AML-193 (cell line): ENCODE measurements around the gene SOCS7.

ENCODE experiments used
- DNase-seq, 2 experiments: peaks; one replicate each; lab custom pipeline; 2025; lab: John Stamatoyannopoulos, UW

The SOCS7 gene, protein sequence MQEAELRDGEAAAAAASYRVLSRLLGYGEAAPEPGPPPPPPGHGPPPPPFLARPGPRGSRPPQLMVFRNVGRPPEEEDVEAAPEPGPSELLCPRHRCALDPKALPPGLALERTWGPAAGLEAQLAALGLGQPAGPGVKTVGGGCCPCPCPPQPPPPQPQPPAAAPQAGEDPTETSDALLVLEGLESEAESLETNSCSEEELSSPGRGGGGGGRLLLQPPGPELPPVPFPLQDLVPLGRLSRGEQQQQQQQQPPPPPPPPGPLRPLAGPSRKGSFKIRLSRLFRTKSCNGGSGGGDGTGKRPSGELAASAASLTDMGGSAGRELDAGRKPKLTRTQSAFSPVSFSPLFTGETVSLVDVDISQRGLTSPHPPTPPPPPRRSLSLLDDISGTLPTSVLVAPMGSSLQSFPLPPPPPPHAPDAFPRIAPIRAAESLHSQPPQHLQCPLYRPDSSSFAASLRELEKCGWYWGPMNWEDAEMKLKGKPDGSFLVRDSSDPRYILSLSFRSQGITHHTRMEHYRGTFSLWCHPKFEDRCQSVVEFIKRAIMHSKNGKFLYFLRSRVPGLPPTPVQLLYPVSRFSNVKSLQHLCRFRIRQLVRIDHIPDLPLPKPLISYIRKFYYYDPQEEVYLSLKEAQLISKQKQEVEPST

DNA sequence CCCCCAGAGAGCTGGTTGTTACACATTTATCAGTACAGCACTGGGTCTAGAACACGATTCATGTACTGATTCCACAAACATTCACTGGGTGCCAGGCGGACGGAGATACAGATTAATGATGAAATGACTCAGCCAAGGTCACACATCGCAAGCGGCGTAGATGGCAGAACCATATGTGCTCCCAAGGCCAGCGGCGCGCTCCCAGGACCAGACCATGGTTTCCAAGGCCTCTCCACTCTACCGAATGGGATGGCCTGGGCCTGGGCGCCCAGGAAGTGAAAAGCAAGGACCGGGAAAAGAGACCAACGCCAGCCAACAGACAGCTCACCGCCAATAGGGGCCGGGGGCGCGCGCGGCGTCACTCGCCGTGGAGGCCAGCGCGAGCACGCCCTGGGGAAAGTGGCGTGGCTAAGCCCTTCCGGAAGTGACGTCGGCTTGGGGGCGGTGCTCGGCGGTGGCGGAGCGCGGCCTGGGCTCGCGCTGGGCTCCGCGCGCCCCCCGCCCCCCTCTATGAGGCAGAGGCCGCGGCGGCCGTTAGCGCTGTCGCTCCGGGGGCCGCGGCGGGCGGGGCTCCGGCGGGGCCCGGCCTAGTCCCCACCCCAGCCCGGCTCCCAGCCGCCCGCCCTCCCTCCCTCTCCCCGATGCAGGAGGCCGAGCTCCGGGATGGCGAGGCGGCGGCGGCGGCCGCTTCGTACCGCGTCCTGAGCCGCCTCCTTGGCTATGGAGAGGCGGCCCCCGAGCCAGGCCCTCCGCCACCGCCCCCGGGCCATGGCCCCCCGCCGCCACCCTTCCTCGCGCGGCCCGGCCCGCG is at the start of gene SOCS7:
SOCS7 (plus strand) TSS at position 433 of the 811 bp plus-strand sequence; CDS start at position 642, 209 bp downstream.
- DNase-seq = peak; percentile 82 to 86

- no peak for DNase-seq
Observed at GRCh38 chr17:38315497-38315896, 36.1 kb upstream of the SOCS7 start.

- DNase-seq = no peak
Observed at GRCh38 chr17:38317081-38317480, 34.6 kb upstream of the SOCS7 start.

- no peak for DNase-seq
Observed at GRCh38 chr17:38320482-38320881, 31.2 kb upstream of the SOCS7 start.

- peak; percentile 31 to 39 for DNase-seq
Observed at GRCh38 chr17:38322156-38322779, 29.4 kb upstream of the SOCS7 start.

GRCh38 chr17:38322897-38323296 is 28.7 kb upstream of the SOCS7 start:
- DNase-seq = no peak

DNA sequence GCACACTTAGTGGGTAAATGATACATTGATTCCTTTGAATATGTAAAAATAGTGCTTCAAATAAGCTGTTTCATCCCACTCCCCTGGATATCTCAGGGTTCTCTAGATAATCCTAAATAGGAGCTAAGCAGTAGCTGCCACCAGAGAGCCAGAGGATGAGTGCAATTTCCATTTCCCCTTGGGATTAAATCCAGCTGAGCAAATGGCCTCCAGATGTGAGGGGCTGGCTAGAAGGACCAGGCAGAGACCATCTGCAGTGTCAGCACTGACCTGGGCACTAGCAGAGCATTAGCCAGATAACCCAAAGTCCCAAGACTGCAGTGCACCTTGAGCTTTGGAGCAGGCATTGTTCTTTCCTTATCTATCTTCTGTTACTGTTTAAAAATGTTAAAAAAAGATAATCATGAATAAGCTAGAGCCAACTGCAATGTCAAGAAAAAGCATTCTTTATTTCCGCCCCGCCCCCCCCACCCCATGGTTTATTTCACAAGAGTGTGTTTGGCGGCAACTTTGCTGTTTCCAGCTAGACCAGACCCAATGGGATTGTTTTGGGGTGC is 27.4 kb upstream of the SOCS7 start:
- no peak for DNase-seq

DNA sequence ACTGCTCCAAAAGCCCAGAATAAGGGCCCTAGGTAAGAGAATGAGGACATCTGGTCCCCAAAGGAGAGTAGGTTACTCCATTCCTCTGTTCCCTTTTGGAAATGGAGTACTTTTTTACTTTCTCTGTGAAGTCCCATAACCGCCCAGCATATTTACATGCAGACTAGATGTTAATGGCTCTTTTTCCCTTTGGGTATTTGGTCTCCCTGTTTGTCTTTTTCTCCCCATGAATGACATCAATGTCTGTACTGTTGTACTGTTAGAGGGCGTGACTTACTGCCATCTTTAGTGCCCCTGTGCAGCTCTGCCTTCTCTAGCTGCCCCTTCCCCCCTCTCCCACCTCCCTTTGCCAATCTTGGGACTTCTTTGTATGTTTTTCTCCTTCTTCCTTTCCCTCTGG is 26.9 kb upstream of the SOCS7 start:
- DNase-seq = no peak

DNA sequence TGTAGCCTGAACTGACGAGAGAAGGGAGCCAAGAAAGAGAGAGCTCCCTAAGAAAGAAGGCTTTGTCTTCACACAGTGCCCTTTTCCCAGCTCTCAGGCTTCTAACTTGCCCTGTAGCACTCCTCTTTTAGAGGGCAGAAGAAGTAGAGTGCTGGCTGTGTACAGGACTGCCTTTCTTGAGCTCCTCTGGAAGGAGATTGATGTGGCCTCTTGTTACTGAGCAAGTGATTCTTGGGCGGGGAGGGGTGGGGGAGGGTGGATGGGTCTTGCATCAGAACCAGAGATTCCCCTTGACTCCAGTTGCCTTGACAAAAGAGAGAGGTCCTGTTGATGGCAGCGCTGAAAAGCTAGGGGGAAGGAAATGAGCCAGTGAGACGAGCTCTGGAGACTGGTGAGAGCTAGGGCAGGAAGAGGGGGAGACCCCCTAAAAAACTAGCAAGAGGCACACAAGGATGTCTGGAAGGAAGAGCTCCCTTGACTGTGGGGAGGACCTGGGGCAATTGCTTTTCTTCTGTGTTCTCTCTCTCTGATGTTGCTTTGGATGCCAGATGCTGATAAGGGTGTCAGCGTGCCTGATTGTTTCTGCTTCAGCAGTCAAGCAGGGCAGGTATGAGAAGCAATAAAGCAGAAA is 26.3 kb upstream of the SOCS7 start:
- no peak for DNase-seq

DNA sequence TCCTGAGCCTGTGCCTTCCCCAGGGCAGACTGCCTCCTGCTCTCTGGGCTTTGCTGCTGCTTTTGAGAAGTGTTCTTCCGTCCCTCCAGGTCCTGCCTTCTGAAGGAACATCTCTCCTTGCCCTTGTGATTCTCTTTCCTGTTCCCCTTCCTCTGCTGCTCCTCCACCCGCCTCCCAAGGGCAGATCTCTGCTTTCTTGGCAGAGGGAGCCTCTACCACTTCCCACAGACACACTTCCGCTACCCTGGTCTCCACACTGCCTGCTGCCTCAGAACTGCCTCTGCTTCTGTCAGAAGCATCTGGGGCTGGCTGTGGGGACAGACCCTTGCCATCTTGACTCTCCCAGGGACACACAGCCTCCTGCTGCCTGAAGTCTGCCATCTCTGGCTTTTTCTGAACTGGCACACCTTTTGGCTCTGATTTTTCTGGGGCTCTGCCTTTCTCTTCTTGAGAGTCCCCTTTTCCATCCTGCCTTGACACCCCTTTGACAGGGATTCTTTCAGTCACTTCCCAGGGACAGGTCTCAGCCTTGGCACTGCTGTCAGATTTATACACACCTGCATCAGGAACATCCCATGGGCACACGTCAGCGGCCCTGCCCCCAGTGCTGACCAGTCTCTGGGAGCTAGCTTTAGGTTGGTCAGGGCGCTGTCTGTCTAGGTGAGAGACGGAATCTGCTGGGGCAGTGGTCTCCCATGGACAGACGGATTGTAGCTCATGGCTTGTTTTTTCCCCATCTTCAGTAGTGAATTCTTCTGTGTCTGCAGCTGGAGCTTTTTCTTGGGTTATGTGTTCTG is 24.4 kb upstream of the SOCS7 start:
- peak; percentile 69 to 73 for DNase-seq

DNA sequence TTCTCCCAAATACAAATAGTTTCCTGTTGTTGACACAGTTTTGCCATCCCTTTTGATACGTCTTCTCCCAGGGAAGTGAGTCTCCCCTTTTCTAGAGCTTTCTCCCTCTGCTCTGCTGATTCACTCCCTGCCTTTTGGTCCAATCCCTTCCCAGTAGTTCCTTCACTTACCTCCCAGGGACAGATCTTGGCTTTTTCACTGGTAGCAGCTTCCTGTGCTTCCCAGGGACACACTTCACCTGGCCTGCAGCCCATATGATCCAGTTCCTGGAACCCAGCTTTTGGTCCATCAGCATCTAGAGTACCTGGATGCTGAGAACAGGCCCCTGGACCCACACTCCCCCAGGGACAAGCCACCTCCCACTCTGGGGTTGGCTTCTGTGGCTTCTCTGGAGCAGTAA is 23.7 kb upstream of the SOCS7 start:
- no peak for DNase-seq

DNA sequence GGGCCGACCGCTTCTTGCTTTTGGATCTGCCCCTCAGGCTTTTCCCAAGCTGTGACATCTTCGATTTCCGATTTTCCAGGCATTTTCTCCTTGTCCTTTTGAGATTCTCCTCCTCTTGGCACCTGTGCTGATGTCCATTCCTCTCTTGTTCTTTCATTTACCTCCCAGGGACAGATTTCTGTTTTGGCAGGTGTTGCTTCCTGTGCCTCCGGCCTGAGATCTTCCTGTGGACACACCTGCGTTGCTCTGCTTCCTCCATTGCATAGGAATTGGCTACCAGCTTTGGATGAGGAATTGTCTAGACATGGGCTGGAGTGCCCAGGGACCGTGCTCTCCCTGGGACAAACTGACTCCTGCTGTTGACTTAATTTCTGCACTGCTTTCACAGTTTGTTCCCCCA is 23.0 kb upstream of the SOCS7 start:
- DNase-seq = no peak

DNA sequence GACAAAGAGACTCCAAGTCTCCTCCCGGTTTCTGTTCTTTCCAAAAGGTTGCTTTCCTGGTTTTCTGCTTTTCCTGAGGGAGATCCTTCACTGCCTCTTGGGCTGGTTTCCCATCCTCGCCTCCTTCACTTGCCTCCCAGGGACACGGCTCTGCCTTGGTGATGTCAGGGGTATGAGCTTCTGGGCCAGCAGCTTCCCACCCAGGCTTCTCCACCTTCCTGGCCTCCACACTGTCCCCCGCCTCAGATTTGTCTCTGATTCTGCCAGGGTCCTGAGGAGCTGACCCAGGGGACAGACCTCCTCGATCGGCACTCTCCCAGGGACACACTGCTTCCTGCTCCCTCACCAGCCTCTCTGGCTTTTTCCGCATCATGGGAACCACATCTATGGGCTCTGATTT is 22.4 kb upstream of the SOCS7 start:
- no peak for DNase-seq

DNA sequence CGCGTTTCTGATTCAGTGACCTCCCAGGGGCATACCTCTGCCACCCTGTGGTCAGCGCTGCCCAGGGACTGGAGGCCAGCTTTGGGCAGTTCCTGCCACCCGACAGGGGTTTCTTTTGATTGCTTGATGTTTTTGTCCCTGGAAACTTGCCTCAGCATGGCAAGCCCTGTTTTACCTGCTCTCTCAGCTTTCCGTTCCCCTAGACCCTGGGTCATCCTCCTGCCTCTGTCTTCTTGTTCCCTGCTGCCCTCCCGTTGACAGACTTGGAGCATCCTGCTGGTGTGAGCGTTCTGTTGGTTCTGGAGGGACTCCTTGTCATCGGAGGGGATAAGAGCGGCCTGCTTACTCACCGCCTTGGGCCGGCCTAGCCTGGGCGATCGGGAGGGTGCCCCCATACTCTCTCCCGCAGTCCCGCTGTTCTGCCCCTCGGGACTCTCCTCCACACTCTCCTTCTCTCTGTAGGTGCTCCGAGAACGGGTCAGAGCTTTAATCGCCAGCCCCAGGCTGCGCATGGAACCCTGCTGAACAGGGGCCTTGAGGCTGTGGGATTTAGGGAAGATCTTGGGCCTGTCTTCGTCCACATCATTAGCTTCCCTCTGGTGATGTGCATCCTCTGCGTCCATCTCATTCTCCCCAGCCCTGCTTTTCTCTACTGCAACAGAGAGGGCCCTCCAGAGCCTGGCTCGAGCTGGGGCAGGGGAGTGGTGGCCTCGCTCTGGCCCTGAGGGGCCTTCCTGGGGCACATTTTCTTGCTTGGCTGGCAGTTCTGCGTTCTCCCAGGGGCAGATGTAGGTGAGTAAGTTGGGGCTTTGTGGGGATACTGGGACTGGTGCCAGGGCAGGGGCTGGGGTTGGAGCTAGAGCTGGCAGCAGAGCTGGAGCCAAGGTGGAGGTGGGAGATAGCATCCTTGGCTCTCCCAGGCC is 21.6 kb upstream of the SOCS7 start:
- DNase-seq = no peak

DNA sequence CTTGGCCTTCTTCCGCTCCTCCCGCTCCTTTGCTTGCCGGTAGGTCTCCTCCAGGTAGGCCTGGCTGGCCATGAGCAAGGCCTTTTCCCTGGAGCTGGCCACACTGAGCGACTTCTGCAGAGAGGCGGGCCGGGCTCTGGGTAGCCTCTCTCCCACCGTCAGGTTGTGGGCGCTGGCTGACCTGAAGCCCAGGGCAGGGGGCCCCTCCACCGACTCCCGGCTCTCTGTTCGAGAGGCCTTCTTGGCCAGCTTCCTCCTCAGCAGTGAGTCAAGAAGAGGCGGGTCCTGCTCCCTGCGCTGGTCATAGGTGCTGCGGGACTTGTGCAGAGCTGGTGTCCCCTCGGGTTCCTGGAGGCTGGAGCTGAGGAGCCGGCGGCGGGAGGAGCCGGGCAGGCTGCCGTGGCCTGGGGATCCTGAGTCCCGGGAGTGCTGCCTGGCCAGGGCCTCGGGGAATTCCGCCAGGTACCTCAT is 20.7 kb upstream of the SOCS7 start:
- no peak for DNase-seq

- no peak for DNase-seq
Observed at GRCh38 chr17:38332735-38333134, 18.9 kb upstream of the SOCS7 start.

GRCh38 chr17:38333635-38334295 is 17.9 kb upstream of the SOCS7 start:
- DNase-seq = peak; percentile 4 to 26

DNA sequence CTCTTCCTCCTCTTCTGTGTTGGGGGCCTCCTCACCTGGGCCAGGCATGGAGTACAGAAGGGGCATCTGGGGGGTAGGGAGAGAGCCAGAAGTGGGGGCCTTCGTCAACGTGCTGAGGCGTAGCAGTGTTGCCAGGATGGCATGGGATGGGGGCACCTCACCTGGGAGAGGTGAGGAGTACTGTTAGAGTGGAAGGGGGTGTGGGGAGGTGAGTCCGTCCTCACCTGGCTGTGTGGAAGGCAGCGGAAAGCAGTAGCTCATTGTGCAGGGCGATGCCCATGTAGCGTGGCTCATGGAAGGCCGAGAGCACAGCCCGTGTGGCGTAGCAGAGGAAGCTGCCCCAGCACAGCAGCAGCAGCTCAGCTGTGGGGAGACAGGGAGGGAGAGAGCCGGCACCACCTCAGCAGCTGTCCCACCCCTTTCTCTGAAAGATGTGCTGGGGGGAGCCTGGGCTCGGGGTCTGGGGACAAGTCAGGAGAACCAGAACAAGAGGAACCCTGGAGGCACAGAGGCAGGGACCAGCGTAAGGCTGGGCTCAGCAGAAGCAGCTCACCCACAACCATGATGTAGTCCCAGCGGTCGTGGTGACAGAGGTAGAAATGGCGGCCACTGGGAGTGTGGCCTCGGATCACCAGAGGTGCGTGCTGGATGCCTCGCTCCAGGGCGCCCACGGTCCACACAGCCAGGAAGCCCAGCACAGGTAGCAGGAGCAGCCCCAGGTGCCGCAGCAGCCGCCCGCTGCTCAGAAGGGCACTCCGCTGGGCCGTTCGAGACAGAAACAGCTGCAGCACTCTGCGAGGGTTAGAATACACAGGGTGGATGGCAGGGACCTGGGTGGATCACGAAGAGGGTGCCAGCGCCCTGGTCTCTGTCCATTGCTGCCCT is 16.9 kb upstream of the SOCS7 start:
- no peak for DNase-seq
